Measurements from ENCODE around the gene LETM1.

The LETM1 gene

DNA sequence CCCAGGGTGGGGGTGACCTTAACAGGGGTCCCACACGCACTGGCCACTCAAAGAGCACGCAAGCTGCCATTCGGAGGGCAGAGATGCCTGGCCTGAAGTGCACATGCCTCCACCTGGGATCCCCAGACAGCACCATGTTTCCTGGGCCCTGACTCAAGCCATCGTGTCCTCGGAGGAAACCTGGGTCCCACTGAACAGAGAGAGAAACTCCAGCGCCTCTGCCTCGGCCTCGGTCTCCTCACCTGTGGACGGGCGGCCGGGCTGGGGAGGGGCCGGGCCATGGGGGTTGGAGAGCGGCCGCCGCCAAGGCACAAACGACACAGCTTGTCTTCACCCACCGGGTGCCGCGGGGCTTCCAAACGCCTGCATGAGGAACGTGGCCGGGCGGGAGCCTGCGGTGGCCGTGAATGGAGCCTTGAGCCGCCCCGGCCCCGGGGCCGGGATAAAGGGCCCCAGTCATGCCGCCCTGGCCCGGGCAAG is 92.8 kb downstream of the LETM1 start:
- DNase-seq: peak in 1 of 2 donors; percentile 49
- no peak overlapping the region for H4K12ac ChIP-seq (ENCODE audit: low read depth, low read length)
- no peaks in the 10 kb centered on the region for H3K79me1 ChIP-seq (ENCODE audit: low read length)
- H3K27ac ChIP-seq (ENCODE audit: low read depth, low read length): no peak overlapping the region
- WGBS (ENCODE audit: extremely low coverage, insufficient coverage, insufficient read length): no CpG with 5 or more reads among the region's 31 CpGs
- no peak overlapping the region for H3K4me2 ChIP-seq (ENCODE audit: low read length)
- H2AFZ ChIP-seq (ENCODE audit: insufficient read depth, low read length, poor library complexity): no peak overlapping the region
- H3K23ac ChIP-seq (ENCODE audit: low read length): no peak overlapping the region
- no peak overlapping the region for H3K9ac ChIP-seq (ENCODE audit: low read length)
- no peaks in the 10 kb centered on the region for H3K79me2 ChIP-seq (ENCODE audit: control insufficient read depth, insufficient read depth, low read length, poor library complexity)
- no peak overlapping the region for H2BK12ac ChIP-seq (ENCODE audit: low read length)
- no peak overlapping the region for H3K4me3 ChIP-seq (ENCODE audit: low read depth, low read length)
- no peak overlapping the region for H2BK120ac ChIP-seq (ENCODE audit: insufficient read depth, low read length, poor library complexity)
- H3K18ac ChIP-seq (ENCODE audit: low read length): no peak overlapping the region
- H3K9me3 ChIP-seq (ENCODE audit: insufficient read depth, low read depth, low read length): no peaks in the 10 kb centered on the region
- H3K4me1 ChIP-seq (ENCODE audit: control insufficient read depth in 1 of 2, insufficient read depth in 2 of 2, low read length in 2 of 2): peaks cover 9 to 10% of the 10 kb centered on the region in 2 experiments
- H3K27me3 ChIP-seq (ENCODE audit: insufficient read depth, low read length): no peaks in the 10 kb centered on the region
- no peak overlapping the region for H2AK5ac ChIP-seq (ENCODE audit: low read length)
- no peak overlapping the region for H3K14ac ChIP-seq (ENCODE audit: low read length)
- H3K4ac ChIP-seq (ENCODE audit: low read depth, low read length): no peak overlapping the region
- H4K91ac ChIP-seq (ENCODE audit: low read depth, low read length): no peak overlapping the region
- no peaks in the 10 kb centered on the region for H3K36me3 ChIP-seq (ENCODE audit: control insufficient read depth in 1 of 2, insufficient read depth in 2 of 2, low read length in 2 of 2)
- no peak overlapping the region for H2BK5ac ChIP-seq (ENCODE audit: low read depth, low read length, poor library complexity)
- H4K8ac ChIP-seq (ENCODE audit: low read depth, low read length): no peak overlapping the region

- Histone ChIP-seq H2BK12ac (ENCODE audit: low read length) (no peak overlapping the region), H3K18ac (ENCODE audit: low read length) (no peak overlapping the region), H3K4me3 (ENCODE audit: low read depth, low read length) (no peak overlapping the region), H2AK5ac (ENCODE audit: low read length) (no peak overlapping the region), H3K27me3 (ENCODE audit: insufficient read depth, low read length) (no peaks in the 10 kb centered on the region), H4K8ac (ENCODE audit: low read depth, low read length) (no peak overlapping the region), H3K36me3 (ENCODE audit: control insufficient read depth in 1 of 2, insufficient read depth in 2 of 2, low read length in 2 of 2) (no peaks in the 10 kb centered on the region), H2BK5ac (ENCODE audit: low read depth, low read length, poor library complexity) (no peak overlapping the region), H3K14ac (ENCODE audit: low read length) (no peak overlapping the region), H3K9ac (ENCODE audit: low read length) (no peak overlapping the region), H3K4ac (ENCODE audit: low read depth, low read length) (no peak overlapping the region), H3K79me2 (ENCODE audit: control insufficient read depth, insufficient read depth, low read length, poor library complexity) (no peaks in the 10 kb centered on the region), H3K23ac (ENCODE audit: low read length) (no peak overlapping the region), H3K27ac (ENCODE audit: low read depth, low read length) (no peak overlapping the region), H2BK120ac (ENCODE audit: insufficient read depth, low read length, poor library complexity) (no peak overlapping the region), H3K79me1 (ENCODE audit: low read length) (no peaks in the 10 kb centered on the region), H4K91ac (ENCODE audit: low read depth, low read length) (no peak overlapping the region), H4K12ac (ENCODE audit: low read depth, low read length) (no peak overlapping the region), H3K4me2 (ENCODE audit: low read length) (no peak overlapping the region), H3K9me3 (ENCODE audit: insufficient read depth, low read depth, low read length) (no peaks in the 10 kb centered on the region), H3K4me1 (ENCODE audit: control insufficient read depth in 1 of 2, insufficient read depth in 2 of 2, low read length in 2 of 2) (peaks cover 8 to 9% of the 10 kb centered on the region in 2 experiments), H2AFZ (ENCODE audit: insufficient read depth, low read length, poor library complexity) (no peak overlapping the region)
- WGBS (ENCODE audit: extremely low coverage, insufficient coverage, insufficient read length): no CpG with 5 or more reads among the region's 20 CpGs
- DNase-seq: no peak
Observed at GRCh38 chr4:1762264-1763010, 93.5 kb downstream of the LETM1 start.
